Head of caudate nucleus (tissue), 42 donors: ENCODE data around the gene JPH3.

Source experiments
- DNase-seq, 42 donors: peaks; one replicate each; pipeline versions ENCODE4 v3.0.0 to v3.0.0-alpha.2; 2020 to 2021; ENCODE audit warnings: mixed read lengths in 7 of 42
- intact Hi-C: fragments of 100-400 bp; cut with DNase I; formaldehyde crosslinking; loops from one replicate; pipeline ENCODE4 v1.15.0; 2022

The JPH3 gene

GRCh38 chr16:87740441-87740840 lies 138.1 kb downstream of the JPH3 start:
- DNase-seq, result no peak
- intact Hi-C loops, result no loop called here

- peak; percentile 50 to 90 (median 80) for DNase-seq
- intact Hi-C loops, result no loop called here
These were observed 138.7 kb downstream of the JPH3 start for GRCh38 chr16:87740909-87741424.

GRCh38 chr16:87741700-87742415 lies 139.6 kb downstream of the JPH3 start:
- peak in 19 of 42 donors; percentile 13 to 68 (median 46) for DNase-seq
- intact Hi-C loops, result no loop called here

GRCh38 chr16:87742781-87743490 lies 140.6 kb downstream of the JPH3 start:
- intact Hi-C loops, result no loop called here

GRCh38 chr16:87744750-87745514 lies 142.6 kb downstream of the JPH3 start:
- intact Hi-C loops, result no loop called here
- no peak for DNase-seq

More at GRCh38 chr16:87742781-87743490, 140.6 kb downstream of the JPH3 start:
- no peak for DNase-seq

- intact Hi-C loops, result no loop called here
- DNase-seq, result no peak
These were observed 143.9 kb downstream of the JPH3 start for GRCh38 chr16:87746178-87746577.
